Common myeloid progenitor, CD34-positive (primary cell): ENCODE results near the gene SAMD7.

Experiments used
- CTCF ChIA-PET: fragments of 350-600 bp; sonication (Branson Sonifier 250); formaldehyde crosslinking; loops from one replicate; lab custom pipeline; 2021; ENCODE audit warnings: antibody characterized with exemption; lab: Charles Lee
- POLR2A ChIA-PET: fragments of 350-600 bp; sonication (Branson Sonifier 250); formaldehyde crosslinking; loops from one replicate; lab custom pipeline; 2021; ENCODE audit warnings: antibody characterized with exemption; lab: Charles Lee
- DNase-seq, 3 donors: peaks; one replicate each; pipeline versions ENCODE4 v3.0.0 to v3.0.0-alpha.2; 2013
- H3K27ac ChIP-seq, 2 experiments: 1 replicate in 1 of 2; 2 replicates in 1 of 2; pipeline ENCODE4 v1.7.0; 2013; ENCODE audit warnings: inconsistent platforms in 2 of 2, low read length in 2 of 2, mild to moderate bottlenecking in 2 of 2, low read depth in 1 of 2, moderate library complexity in 1 of 2; ENCODE audit not compliant: severe bottlenecking in 2 of 2, insufficient read depth in 1 of 2, poor library complexity in 1 of 2
- H3K27me3 ChIP-seq, 5 experiments: replicated peaks in 2 of 5; 1 replicate in 3 of 5; 2 replicates in 2 of 5; pipeline versions ENCODE4 v1.6.1 to v1.7.0; 2013; ENCODE audit warnings: low read length in 4 of 5, mild to moderate bottlenecking in 2 of 5, moderate library complexity in 2 of 5, inconsistent platforms in 1 of 5; ENCODE audit not compliant: insufficient read depth in 5 of 5, control insufficient read depth in 4 of 5
- H3K36me3 ChIP-seq, 4 experiments: 1 replicate in 2 of 4; 2 replicates in 2 of 4; pipeline versions ENCODE4 v1.6.1 to v1.7.0; 2013; ENCODE audit warnings: low read length in 3 of 4, control low read depth in 1 of 4, mild to moderate bottlenecking in 1 of 4; ENCODE audit not compliant: control insufficient read depth in 4 of 4, insufficient read depth in 4 of 4
- H3K4me1 ChIP-seq, 4 experiments: 1 replicate in 3 of 4; 2 replicates in 1 of 4; pipeline versions ENCODE4 v1.6.1 to v1.7.1; 2013; ENCODE audit warnings: low read length in 3 of 4, mild to moderate bottlenecking in 3 of 4, control low read depth in 1 of 4, inconsistent platforms in 1 of 4, moderate library complexity in 1 of 4; ENCODE audit not compliant: control insufficient read depth in 4 of 4, insufficient read depth in 4 of 4; ENCODE audit errors: control extremely low read depth in 1 of 4
- H3K4me3 ChIP-seq, 7 experiments: 1 replicate in 4 of 7; 2 replicates in 3 of 7; pipeline versions ENCODE4 v1.5.1 to v1.7.0; 2013; ENCODE audit warnings: mild to moderate bottlenecking in 7 of 7, low read length in 6 of 7, moderate library complexity in 6 of 7, inconsistent platforms in 2 of 7, low read depth in 2 of 7, control low read depth in 1 of 7; ENCODE audit not compliant: insufficient read depth in 4 of 7, control insufficient read depth in 1 of 7; ENCODE audit errors: extremely low read depth in 1 of 7
- H3K9me3 ChIP-seq, 5 experiments: 1 replicate in 4 of 5; 2 replicates in 1 of 5; pipeline versions ENCODE4 v1.6.1 to v1.7.1; 2013; ENCODE audit warnings: low read length in 4 of 5, mild to moderate bottlenecking in 2 of 5, inconsistent platforms in 1 of 5, low read depth in 1 of 5, moderate library complexity in 1 of 5; ENCODE audit not compliant: control insufficient read depth in 4 of 5, insufficient read depth in 2 of 5; ENCODE audit errors: control extremely low read depth in 1 of 5
- WGBS: methylation state at CpG from one replicate; pipeline ENCODE4 v1.1.5; 2013; ENCODE audit not compliant: insufficient coverage; 5-methylcytosine and 5-hydroxymethylcytosine counted together

Gene SAMD7

DNA sequence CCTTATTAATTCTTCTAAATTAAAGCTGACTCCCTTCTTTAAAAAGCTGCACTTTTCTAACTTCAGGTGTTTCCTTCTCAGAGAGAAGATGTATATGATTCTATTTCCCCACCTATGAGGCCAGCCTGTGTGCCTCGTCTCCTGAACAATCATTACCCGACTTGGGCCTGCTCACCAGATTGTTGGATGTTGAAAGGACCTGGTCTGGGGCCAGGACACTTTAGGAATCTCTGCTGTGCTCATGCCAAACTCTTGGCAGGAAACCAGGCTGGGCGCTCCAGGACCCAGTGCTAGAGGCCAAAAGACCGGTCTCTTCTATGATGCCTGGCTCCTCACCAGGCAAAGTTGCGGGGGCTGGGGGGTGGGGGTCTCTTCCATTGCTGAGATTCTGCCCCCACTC is 24.7 kb upstream of the SAMD7 start:
- no peaks in the 10 kb centered on the region for H3K4me1 ChIP-seq
- no peaks in the 10 kb centered on the region for H3K36me3 ChIP-seq
- DNase-seq: no peak
- WGBS: 97% methylated on average over 5 of the region's 5 CpGs
- no peaks in the 10 kb centered on the region for H3K9me3 ChIP-seq
- H3K27ac ChIP-seq: no peak overlapping the region
- H3K27me3 ChIP-seq: no peaks in the 10 kb centered on the region
- no peak overlapping the region for H3K4me3 ChIP-seq
- CTCF ChIA-PET: interaction anchor here (0.6 kb wide), 1 partner anchor 27 kb away, joined by 3 read pairs; no protein-coding TSS in a partner anchor
- POLR2A ChIA-PET: no interaction called here

DNA sequence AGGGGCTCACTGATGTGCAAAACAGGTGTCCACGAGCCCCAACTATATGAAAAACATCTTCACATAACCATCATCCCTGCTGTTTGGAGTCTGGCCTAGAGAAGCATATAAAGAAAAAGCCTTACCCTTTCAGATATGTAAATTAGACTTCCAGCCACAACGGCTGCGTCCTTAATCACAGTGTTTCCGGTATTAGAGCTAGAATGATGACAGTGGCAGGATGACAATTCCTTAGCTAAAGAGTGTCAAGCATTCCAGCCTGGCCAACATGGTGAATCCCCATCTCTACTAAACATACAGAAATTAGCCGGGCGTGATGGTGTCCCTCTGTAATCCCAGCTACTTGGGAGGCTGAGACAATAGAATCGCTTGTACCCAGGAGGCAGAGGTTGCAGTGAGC is 19.5 kb upstream of the SAMD7 start:
- DNase-seq: no peak
- H3K27me3 ChIP-seq: no peaks in the 10 kb centered on the region
- no peaks in the 10 kb centered on the region for H3K4me1 ChIP-seq
- no peaks in the 10 kb centered on the region for H3K9me3 ChIP-seq
- H3K27ac ChIP-seq: no peak overlapping the region
- WGBS: 96% methylated on average over 5 of the region's 7 CpGs
- CTCF ChIA-PET: no interaction called here
- POLR2A ChIA-PET: no interaction called here
- H3K4me3 ChIP-seq: no peak overlapping the region
- no peaks in the 10 kb centered on the region for H3K36me3 ChIP-seq

DNA sequence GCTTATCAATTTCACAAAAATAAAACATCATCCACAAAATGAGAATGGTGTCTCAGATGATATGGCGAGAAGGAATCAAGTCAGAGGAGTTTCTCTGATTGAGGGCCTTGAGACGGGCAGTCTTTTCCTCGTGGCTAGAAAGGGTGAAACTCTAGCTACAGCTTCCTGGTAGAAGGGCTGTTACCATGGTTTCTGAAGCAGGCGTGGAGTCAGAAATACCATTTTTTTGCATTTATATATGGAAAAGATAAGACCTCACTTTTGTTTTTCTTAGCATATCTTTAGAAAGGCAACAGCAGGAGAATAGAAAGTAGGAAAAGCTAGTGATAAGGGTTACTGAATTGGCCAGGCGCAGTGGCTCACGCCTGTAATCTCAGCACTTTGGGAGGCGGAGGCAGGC is 17.3 kb upstream of the SAMD7 start:
- H3K4me1 ChIP-seq: no peaks in the 10 kb centered on the region
- ChIA-PET POLR2A (no interaction called here), CTCF (no interaction called here)
- H3K27me3 ChIP-seq: no peaks in the 10 kb centered on the region
- H3K27ac ChIP-seq: no peak overlapping the region
- no peaks in the 10 kb centered on the region for H3K36me3 ChIP-seq
- H3K9me3 ChIP-seq: no peaks in the 10 kb centered on the region
- DNase-seq: peak in 1 of 3 donors; percentile 10
- WGBS: 82% methylated on average over 6 of the region's 7 CpGs
- no peak overlapping the region for H3K4me3 ChIP-seq

DNA sequence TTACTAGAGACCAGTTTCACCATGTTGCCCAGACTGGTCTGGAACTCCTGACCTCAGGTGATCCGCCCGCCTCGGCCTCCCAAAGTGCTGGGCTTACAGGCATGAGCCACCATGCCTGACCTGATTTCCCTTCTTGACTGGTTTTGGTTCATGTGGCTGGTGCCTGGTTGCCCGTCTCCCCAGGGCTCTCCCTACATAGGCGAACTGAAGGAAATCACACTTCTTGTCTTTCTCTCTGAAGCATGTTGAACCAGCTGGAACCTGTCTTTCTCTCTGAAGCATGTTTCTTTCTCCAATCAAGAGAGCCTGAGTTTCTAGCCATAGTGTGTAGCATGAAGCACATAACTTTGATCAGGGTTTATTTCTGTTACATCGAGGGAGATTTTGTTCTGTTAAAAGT is 16.3 kb upstream of the SAMD7 start:
- H3K36me3 ChIP-seq: no peaks in the 10 kb centered on the region
- 87% methylated on average over 6 of the region's 6 CpGs for WGBS
- no peaks in the 10 kb centered on the region for H3K27me3 ChIP-seq
- no peak overlapping the region for H3K27ac ChIP-seq
- DNase-seq: no peak
- ChIA-PET CTCF (no interaction called here), POLR2A (no interaction called here)
- no peak overlapping the region for H3K4me3 ChIP-seq
- peaks cover 0 to 3% (median 0%) of the 10 kb centered on the region in 5 experiments for H3K9me3 ChIP-seq
- H3K4me1 ChIP-seq: no peaks in the 10 kb centered on the region

DNA sequence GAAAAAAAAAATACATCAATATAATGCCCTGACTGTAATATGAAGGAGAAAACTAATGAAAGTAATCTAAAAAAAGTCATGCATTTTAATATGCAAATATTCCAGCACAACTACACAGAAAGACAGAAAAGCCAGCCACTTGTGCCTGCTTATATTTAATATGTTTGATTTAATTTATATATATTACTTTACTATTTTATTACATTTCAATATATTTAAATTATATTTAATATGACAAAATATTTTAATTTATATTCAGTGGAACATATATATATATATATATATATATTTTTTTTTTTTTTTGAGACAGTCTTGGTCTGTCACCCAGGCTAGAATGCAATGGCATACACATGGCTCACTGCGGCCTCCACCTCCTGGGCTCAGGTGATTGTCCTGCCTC is 14.1 kb upstream of the SAMD7 start:
- Histone ChIP-seq H3K4me1 (no peaks in the 10 kb centered on the region), H3K4me3 (no peak overlapping the region), H3K27me3 (no peaks in the 10 kb centered on the region), H3K36me3 (no peaks in the 10 kb centered on the region), H3K27ac (no peak overlapping the region), H3K9me3 (peaks cover 0 to 17% (median 4%) of the 10 kb centered on the region in 5 experiments)
- 100% methylated on average over 1 of the region's 1 CpG for WGBS
- POLR2A ChIA-PET: interaction anchor here (0.7 kb wide), 1 partner anchor 1718 kb away, joined by 3 read pairs; no protein-coding TSS in a partner anchor
- no peak for DNase-seq
- CTCF ChIA-PET: no interaction called here

DNA sequence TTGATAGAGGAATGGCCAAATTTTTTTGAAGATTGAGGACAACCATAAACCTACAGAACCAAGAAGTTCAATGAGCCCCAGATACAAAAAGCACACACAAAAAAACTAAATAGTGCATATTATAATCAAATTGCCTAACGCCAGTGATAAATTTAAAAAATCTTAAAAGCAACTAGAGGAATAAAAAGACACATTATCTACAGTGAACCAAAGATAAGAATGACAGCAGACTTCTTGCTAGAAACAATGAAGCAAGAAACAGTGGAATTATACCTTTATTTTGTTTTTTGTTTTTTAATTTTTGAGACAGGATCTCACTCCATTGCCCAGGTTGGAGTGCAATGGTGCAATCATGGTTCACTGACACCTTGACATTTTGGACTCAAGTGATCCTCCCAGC is 9.9 kb upstream of the SAMD7 start:
- no peaks in the 10 kb centered on the region for H3K27me3 ChIP-seq
- H3K4me1 ChIP-seq: no peaks in the 10 kb centered on the region
- no peaks in the 10 kb centered on the region for H3K36me3 ChIP-seq
- ChIA-PET CTCF (interaction anchor here (0.8 to 1.0 kb wide), 2 partner anchors 10 to 28 kb away, joined by 3 to 4 read pairs; partner anchors contain the start of gene SAMD7), POLR2A (no interaction called here)
- WGBS: no CpG with 5 or more reads among the region's 1 CpG
- no peak overlapping the region for H3K27ac ChIP-seq
- peak; percentile 2 to 16 (median 7) for DNase-seq
- H3K4me3 ChIP-seq: no peak overlapping the region
- peaks cover 1 to 27% (median 6%) of the 10 kb centered on the region in 5 experiments for H3K9me3 ChIP-seq

DNA sequence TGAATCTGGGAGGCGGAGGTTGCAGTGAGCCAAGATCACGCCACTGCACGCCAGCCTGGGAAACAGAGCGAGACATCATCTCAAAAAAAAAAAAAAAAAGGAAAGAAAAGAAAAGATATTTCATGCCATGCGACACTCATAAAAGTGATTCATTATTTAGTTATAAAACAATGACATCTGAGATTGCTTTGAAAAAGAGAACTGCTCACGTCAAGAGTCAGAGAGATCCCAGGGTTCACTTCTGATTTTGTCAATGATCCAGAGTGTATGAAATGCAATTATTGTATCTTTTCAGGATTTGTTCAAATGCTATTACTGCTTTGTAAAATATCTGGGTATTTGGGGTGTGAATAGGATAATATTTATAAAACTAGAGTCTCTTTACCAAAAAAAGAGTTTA is 6.0 kb upstream of the SAMD7 start:
- DNase-seq: no peak
- no CpG with 5 or more reads among the region's 6 CpGs for WGBS
- H3K9me3 ChIP-seq: peaks cover 0 to 23% (median 6%) of the 10 kb centered on the region in 5 experiments
- ChIA-PET POLR2A (no interaction called here), CTCF (interaction anchor here (1.2 kb wide), 1 partner anchor 43 kb away, joined by 4 read pairs; no protein-coding TSS in a partner anchor)
- H3K27ac ChIP-seq: no peak overlapping the region
- no peaks in the 10 kb centered on the region for H3K36me3 ChIP-seq
- H3K4me1 ChIP-seq: no peaks in the 10 kb centered on the region
- no peak overlapping the region for H3K4me3 ChIP-seq
- H3K27me3 ChIP-seq: no peaks in the 10 kb centered on the region
